GM12875 (cell line): ENCODE data around the gene PHLDA3.
"Not testable (repeated sequence)": the region's sequence is repeated elsewhere in the genome, so short reads cannot be mapped to it uniquely, and the experiment has no call there.

ENCODE experiments used
- H3K4me3 ChIP-seq: one replicate; pipeline ENCODE4 v1.5.1; 2011; ENCODE audit warnings: low read depth, low read length, control low read depth
- CTCF ChIP-seq: IDR thresholded peaks from 2 replicates; pipeline ENCODE4 v1.5.1; 2011; ENCODE audit warnings: low read depth, mild to moderate bottlenecking, control low read depth, inconsistent platforms, low read length, moderate library complexity, borderline replicate concordance; ENCODE audit not compliant: insufficient read depth

Gene PHLDA3

DNA sequence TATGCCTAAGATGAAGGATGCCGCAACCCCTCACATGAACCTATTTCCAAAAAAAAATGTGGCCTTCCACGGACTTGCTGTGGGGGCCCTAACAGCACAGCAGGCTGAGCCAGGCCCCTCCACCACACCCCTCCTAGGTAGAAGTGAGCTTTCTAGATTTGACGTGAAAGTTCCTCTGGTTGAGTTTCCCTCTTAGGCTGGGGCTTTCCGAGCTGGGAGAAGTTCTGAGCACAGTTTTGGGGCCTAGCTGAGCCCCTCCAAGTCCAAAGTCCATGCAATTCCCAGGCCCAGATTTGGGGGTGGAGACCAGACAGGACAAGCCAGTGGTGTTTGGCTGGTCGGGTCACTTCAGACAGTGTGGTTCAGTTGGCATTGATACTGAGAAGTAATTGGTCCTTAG, 13.8 kb upstream of the PHLDA3 start:
- H3K4me3 ChIP-seq = no peak overlapping the region
- TF ChIP-seq CTCF = no peak

DNA sequence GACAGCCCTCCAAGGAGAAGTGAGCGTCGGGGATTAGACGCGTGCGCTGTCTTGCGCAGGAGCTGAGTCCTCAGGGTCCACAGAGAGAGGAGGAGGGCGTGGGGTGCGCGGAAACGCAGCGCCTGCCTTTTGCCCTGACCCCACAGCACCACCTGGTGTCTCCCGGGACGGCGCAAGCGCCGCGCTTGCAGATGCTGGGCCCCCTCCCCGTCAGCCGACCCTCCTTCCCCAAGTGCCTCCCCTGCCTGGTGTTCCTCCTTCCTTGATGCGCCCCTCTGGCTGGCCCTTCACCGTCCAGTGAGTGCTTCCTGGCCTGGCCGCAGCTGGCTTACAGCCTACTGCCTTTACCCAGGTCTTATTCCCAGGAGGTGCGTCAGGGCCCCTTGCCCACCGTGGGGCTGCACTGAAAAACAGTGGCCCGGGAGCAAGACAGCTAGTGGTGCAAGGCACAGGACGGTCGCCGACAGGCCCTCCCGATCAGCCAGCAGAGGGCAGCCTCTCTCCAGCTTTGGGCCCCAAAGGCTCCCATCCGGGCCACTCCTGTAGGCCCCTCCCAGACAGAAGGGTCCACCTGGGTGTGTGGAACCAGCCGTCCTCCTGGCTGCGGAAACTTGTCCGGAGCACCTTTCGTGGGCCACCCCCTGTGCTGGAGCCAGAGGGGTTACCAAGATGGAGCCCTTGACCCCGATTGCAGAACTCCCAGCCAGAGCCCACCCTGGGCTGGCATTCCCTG, 12.9 kb upstream of the PHLDA3 start:
- no peak overlapping the region for H3K4me3 ChIP-seq

GRCh38 chr1:201481004-201481380, 12.0 kb upstream of the PHLDA3 start:
- no peak for TF ChIP-seq CTCF
- no peak overlapping the region for H3K4me3 ChIP-seq

More for the DNA sequence above, 12.9 kb upstream of the PHLDA3 start:
- TF ChIP-seq CTCF = peak; percentile 96

GRCh38 chr1:201480231-201481003, 11.4 kb upstream of the PHLDA3 start:
- H3K4me3 ChIP-seq = peak overlapping the region; percentile 19

DNA sequence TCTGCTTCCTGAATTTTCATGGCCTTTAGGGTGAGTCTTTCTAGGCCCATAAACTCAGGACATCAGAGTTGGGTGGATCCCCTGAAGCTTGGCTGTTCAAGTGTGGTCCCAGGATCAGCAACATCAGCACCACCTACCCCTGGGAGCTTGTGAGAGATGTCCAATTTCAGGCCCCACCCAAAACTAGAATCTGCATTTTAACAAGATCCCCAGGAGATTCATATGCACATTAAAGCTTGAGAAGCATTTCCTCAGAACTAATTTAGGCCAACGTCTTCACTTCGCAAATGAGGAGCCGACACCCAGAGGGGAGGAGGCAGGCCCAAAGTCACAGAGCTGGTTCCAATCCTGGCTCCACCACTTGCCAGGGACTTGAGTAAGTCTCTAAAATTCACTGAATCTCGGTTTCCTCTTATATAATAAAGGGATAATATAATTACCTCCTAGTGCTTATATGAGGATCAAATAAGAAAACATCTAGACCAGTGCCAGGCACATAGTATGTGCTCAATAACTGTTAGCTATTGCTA, 10.3 kb upstream of the PHLDA3 start:
- TF ChIP-seq CTCF = no peak
- no peak overlapping the region for H3K4me3 ChIP-seq

More at GRCh38 chr1:201480231-201481003, 11.4 kb upstream of the PHLDA3 start:
- no peak for TF ChIP-seq CTCF

DNA sequence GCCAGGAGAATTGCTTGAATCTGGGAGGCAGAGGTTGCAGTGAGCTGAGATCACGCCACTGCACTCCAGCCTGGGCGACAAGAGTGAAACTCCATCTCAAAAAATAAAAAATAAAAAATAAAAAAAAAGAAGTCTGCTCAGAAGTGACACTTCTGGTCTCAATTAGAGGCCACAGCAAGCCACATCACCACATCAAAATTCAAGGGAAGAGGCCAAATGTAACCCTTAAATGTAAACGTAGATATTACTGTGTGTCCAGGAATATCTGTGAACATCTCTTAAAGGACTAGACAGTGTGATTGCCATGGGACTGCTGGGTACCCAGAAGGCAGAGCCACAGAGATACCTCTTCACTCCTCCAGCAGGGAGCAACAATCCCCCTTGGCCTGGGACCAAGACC, 9.7 kb upstream of the PHLDA3 start:
- H3K4me3 ChIP-seq = not testable (repeated sequence)

DNA sequence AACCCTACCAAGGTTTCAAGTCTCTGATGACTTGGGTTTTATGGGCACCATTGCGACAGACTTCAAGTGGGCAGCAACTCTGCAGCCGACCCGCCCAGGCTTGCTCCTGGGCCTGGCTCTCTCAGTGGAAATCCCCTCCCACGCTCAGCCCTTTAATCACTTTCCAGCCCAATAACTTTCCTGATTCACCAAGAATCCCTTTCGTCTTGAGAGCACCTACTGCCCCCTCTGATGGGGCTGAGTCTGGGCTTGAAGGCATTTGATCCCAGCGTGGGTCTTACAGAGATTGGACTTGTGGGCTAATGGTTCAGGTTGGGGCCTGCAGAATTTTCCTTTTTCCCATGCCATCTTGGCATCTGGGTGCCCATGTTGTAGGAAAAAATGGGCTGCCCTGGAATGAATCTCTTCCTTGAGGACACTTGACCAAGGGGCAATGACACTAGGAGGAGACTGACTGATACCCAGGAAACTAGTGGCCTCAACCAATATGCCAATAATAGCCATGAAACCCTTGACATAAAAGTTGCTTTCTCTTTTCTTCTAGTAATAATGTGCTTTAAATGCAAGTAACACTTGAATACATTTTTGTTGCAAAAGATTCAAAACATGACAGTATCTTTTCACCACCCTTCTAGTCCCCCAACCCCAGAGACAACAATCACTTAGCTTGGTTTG, 7.8 kb upstream of the PHLDA3 start:
- no peak overlapping the region for H3K4me3 ChIP-seq
- no peak for TF ChIP-seq CTCF
